ENCODE results near the gene REPS2.

REPS2 gene

GRCh38 chrX:17005712-17006368 lies 59.4 kb downstream of the REPS2 start:
- no peak for DNase-seq (ENCODE audit: low spot score)

- no peak for DNase-seq (ENCODE audit: low spot score)
Observed at GRCh38 chrX:17007134-17007768, 60.8 kb downstream of the REPS2 start.

GRCh38 chrX:17009856-17010625 lies 63.6 kb downstream of the REPS2 start:
- no peak for DNase-seq (ENCODE audit: low spot score)

- DNase-seq (ENCODE audit: low spot score) = no peak
Observed at GRCh38 chrX:17012465-17012864, 66.0 kb downstream of the REPS2 start.

GRCh38 chrX:17014216-17014615 lies 67.8 kb downstream of the REPS2 start:
- no peak for DNase-seq (ENCODE audit: low spot score)

- no peak for DNase-seq (ENCODE audit: low spot score)
Observed at GRCh38 chrX:17017134-17017533, 70.7 kb downstream of the REPS2 start.

GRCh38 chrX:17020356-17020755 lies 73.9 kb downstream of the REPS2 start:
- DNase-seq (ENCODE audit: low spot score) = no peak

- DNase-seq (ENCODE audit: low spot score) = no peak
Observed at GRCh38 chrX:17020851-17021821, 74.7 kb downstream of the REPS2 start.

GRCh38 chrX:17021851-17022604 lies 75.6 kb downstream of the REPS2 start:
- DNase-seq (ENCODE audit: low spot score) = no peak

- no peak for DNase-seq (ENCODE audit: low spot score)
Observed at GRCh38 chrX:17023661-17024060, 77.2 kb downstream of the REPS2 start.

- no peak for DNase-seq (ENCODE audit: low spot score)
Observed at GRCh38 chrX:17024886-17025285, 78.4 kb downstream of the REPS2 start.

GRCh38 chrX:17025621-17026302 lies 79.3 kb downstream of the REPS2 start:
- DNase-seq (ENCODE audit: low spot score) = no peak

- no peak for DNase-seq (ENCODE audit: low spot score)
Observed at GRCh38 chrX:17027931-17028330, 81.5 kb downstream of the REPS2 start.

- no peak for DNase-seq (ENCODE audit: low spot score)
Observed at GRCh38 chrX:17028356-17028755, 81.9 kb downstream of the REPS2 start.

- DNase-seq (ENCODE audit: low spot score) = no peak
Observed at GRCh38 chrX:17030092-17030491, 83.6 kb downstream of the REPS2 start.

GRCh38 chrX:17030580-17031270 lies 84.3 kb downstream of the REPS2 start:
- DNase-seq (ENCODE audit: low spot score) = no peak

- no peak for DNase-seq (ENCODE audit: low spot score)
Observed at GRCh38 chrX:17031827-17032226, 85.4 kb downstream of the REPS2 start.

- no peak for DNase-seq (ENCODE audit: low spot score)
Observed at GRCh38 chrX:17032351-17032750, 85.9 kb downstream of the REPS2 start.

- no peak for DNase-seq (ENCODE audit: low spot score)
Observed at GRCh38 chrX:17033225-17033624, 86.8 kb downstream of the REPS2 start.

GRCh38 chrX:17035111-17035510 lies 88.7 kb downstream of the REPS2 start:
- DNase-seq (ENCODE audit: low spot score) = no peak

All from RKO (cell line).